GM19372 (cell line): Measurements from ENCODE around the gene EML3.
"Not testable (repeated sequence)": the region's sequence is repeated elsewhere in the genome, so short reads cannot be mapped to it uniquely, and the experiment has no call there.

Experiments used
- ATAC-seq: cut with Tn5 transposase; IDR thresholded peaks from one replicate; pipeline ENCODE4 v1.9.1; 2021; ENCODE audit warnings: mild to moderate bottlenecking, low read depth, moderate library complexity; ENCODE audit not compliant: unreplicated experiment

Gene EML3, protein sequence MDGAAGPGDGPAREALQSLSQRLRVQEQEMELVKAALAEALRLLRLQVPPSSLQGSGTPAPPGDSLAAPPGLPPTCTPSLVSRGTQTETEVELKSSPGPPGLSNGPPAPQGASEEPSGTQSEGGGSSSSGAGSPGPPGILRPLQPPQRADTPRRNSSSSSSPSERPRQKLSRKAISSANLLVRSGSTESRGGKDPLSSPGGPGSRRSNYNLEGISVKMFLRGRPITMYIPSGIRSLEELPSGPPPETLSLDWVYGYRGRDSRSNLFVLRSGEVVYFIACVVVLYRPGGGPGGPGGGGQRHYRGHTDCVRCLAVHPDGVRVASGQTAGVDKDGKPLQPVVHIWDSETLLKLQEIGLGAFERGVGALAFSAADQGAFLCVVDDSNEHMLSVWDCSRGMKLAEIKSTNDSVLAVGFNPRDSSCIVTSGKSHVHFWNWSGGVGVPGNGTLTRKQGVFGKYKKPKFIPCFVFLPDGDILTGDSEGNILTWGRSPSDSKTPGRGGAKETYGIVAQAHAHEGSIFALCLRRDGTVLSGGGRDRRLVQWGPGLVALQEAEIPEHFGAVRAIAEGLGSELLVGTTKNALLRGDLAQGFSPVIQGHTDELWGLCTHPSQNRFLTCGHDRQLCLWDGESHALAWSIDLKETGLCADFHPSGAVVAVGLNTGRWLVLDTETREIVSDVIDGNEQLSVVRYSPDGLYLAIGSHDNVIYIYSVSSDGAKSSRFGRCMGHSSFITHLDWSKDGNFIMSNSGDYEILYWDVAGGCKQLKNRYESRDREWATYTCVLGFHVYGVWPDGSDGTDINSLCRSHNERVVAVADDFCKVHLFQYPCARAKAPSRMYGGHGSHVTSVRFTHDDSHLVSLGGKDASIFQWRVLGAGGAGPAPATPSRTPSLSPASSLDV

DNA sequence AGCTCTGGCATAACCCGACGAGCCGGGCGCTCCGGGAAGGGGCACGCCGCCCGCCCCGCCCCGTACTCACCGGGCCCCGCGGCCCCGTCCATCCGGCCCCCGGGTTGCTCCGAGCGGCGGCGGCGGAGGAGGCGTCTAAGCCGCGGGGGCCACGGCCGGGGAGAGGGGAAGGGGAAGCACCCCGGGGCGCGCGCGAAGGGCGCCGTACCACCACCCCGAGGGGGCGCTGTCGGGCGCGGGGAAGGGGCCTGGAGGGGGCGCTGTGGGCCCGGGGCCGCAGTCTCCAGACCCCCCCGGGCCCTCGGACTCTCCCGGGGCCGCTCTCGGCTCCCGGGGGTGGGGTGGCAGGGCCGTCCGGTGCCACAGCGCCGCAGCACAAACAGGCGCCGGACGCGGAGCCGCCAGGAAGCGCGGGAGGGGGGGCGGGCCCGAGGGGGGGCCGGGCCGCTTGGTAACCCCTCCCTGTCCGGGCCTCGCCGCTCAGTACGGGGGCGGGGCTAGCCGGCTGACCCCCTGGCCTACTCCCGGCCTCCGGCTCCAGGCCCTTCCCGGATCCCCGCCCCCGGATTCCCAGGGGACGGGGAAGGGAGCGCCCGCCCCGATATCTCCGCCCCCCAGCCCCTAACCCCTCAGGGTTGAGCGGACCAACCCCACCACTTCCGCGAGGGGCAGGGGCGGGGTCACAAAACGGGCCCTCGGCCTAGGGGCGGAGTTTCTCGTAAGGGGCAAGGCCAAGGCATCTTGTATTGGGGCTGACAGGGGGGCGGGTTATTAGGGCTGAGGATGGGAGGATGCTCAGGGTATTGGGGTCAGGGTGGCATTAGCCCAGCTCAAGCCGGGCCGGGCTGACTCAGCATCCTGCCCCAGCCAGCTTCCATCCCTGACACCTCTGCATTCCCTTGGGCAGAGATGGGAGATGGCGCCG, at the start of gene EML3, which contains the start of gene ROM1:
TSS of gene EML3 (minus strand) at position 410 of the 925 bp plus-strand sequence. CDS start at position 92, 318 bp downstream.
TSS of gene ROM1 (plus strand) at position 892 of the 925 bp plus-strand sequence. CDS start at position 917, 25 bp downstream.
- ATAC-seq = peak; percentile 65

DNA sequence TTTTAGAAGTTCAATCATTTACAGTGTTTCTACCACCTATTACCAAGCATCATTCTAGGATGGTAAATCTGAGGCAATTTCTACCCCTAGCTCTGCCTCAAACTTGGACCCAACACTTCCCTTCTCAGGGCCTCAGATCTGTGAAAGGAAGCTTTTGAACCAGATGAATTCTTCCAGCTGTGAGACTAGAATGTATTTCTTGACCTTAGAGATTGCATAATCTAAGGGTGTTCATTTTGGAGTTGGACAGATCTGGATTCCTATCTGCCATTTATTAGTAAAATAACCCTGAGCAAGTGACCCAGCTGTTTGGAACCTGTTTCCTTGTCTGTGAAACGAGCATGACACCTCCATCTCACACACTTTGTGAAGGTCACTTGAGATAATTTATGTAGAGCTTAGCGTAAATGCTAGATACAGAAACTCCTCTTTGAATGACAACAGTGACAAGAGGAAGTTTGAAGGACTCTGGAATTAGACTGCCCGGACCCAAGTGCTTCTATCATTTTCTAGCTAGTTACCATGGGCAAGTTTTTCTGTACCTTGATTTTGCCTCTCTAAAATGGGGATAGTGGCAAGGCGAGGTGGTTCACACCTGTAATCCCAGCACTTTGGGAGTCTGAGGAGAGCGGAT, 44.3 kb upstream of the EML3 start:
- no peak for ATAC-seq

DNA sequence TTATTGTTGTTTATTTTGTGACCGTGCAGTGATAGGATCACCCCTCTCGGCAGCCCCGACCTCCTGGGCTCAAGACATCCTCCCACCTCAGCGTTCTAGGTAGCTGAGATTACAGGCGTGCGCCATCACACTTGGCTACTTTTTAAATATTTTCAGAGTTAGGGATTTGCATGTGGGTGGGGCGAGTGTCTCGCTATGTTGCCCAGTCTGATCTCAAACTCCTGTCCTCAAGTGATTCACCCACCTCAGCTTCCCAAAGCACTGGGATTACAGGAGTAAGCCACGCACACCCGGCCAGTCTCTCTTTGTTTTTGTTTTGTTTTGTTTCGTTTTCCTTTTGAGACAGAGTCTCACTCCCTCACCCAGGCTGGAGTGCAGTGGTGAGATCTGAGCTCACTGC, 41.7 kb upstream of the EML3 start:
- no peak for ATAC-seq

DNA sequence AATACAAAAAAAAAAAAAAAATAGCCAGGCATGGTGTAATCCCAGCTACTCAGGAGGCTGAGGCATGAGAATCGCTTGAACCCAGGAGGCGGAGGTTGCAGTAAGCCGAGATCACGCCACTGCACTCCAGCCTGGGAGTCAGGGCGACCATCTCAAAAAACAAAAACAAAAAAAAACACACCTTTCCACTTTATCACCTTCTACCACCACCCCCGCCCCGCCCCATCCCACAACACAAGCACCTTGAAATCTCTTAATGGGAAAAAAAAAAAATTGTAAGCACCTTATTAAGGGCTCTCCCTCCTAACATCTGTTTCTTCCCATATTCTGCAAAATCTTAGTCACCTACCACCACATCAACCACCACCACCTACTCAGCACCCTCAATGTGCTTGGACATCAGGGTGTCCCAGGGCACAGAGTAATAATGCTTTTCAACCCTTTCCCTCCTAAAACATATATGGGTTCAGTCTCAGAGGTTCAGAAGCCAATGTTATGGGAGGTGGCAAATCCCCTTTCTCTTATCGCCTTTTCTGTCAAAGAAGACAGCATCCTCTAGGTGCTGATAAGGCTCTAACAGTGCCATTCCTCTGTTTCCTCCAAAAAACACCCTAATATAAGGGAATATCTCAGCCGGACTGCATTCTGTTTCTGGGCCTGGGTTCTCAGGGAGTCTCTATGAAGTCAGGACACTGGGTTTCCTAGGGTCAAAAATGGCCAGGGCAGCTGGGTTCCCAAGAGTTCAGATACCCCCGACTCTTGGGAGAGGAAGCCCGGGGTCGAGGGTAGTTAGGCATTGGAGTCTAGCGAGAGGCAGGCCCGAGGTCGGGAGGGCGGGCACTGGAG, 39.8 kb upstream of the EML3 start:
- no peak for ATAC-seq

DNA sequence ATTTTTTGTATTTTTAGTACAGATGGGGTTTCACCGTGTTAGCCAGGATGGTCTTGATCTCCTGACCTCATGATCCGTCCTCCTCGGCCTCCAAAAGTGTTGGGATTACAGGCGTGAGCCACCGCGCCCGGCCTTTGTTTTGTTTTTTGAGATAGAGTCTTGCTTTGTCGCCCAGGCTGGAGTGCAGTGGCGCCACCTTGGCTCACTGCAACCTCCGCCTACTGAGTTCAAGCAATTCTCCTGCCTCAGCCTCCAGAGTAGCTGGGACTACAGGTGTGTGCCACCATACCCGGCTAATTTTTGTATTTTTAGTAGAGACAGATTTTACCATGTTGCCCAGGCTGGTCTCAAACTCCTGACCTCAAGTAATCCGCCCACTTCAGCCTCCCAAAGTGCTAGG, 37.7 kb upstream of the EML3 start:
- not testable (repeated sequence) for ATAC-seq

DNA sequence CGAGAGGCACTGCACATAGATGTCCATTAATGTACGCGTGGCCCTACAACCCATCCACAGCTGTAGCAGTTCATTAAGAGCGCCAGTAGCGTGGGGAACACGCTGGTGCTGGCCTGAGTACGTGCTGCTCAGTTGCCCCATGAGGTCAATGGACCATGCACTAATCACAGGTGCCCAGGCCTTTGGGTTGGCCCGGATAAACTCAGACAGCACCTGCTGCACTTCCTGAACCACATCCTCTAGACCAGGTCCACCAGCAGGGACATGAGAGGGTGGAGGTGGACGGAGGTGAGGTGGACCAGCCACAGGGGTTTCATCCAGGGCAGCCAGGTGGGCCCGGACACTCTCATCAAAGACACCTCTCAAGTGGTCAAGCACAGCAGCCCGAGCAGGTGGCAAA, 36.9 kb upstream of the EML3 start:
- no peak for ATAC-seq

DNA sequence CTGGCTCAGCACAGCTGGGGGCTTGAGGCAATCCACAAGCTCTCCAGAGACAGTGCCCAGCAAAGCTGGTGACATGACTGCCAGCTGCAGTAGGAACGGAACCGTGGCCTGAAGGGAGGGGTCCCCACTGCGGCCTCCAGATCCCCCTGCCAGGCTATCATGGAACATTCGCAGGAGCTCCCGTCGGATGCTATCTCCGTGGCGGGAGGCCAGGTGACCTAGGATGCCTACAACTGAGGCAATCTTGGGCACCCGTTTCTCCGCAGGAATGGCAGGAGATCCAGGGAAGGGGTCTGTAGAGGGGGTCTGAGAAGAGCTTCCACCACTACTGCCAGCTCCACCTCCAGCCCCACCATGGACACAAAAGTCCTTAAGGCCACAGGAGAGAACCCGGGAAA, 36.4 kb upstream of the EML3 start:
- no peak for ATAC-seq

DNA sequence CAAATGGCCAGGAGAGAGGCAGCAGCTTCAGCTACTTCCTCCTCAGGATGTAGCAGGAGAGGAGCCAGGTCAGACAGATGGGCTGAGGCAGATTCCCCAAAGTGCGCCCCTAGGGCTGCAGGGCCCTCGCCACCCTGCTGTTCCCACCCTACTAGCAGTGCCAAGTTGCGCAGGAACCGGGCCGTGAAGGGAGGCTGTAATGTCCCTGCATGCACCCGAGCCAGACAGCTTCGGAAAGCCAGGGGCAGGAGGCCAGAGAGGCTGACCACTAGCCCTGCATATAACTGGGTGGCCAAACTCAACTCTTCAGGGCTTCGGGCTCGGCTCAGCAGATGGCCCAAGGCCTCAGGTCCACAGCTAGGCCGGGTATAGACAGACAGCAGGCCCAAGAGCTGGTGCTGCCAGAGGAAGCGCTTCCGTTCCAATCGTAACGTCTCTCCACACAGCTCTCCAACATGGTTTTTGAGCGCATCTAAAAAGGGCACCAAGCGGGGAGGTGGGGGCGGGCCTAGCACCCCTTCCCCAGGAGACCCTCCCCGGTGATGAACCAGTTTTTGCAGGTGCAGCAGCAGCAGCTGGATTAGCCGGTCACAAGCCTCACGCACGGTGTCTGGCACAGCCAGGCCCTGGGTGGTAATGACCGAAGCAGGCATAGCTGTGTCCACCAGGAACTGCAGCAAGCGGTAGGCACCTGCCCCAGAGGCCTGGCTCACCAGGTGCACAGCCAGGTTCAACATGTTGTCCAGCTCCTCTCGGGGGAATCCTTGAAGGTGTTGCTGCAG, 35.8 kb upstream of the EML3 start:
- no peak for ATAC-seq

DNA sequence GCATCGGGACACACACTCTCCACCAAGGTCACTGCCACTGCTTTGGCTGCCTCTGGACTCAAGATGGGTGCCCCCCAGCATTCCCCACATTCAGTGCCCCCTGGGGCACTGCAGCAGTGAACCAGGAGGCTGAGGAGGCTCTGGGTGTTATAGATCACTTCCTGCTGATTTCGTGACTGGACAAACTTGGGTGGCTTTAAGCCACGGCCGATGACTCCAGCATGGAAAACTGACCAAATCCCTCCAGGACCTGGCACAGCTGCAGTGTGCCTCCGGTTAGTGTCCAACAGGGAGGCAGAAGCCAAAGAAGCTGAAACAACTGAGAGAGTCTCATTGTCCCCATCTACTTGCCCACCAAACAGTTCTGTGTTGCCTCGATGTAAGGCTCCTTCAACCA, 35.0 kb upstream of the EML3 start:
- no peak for ATAC-seq

DNA sequence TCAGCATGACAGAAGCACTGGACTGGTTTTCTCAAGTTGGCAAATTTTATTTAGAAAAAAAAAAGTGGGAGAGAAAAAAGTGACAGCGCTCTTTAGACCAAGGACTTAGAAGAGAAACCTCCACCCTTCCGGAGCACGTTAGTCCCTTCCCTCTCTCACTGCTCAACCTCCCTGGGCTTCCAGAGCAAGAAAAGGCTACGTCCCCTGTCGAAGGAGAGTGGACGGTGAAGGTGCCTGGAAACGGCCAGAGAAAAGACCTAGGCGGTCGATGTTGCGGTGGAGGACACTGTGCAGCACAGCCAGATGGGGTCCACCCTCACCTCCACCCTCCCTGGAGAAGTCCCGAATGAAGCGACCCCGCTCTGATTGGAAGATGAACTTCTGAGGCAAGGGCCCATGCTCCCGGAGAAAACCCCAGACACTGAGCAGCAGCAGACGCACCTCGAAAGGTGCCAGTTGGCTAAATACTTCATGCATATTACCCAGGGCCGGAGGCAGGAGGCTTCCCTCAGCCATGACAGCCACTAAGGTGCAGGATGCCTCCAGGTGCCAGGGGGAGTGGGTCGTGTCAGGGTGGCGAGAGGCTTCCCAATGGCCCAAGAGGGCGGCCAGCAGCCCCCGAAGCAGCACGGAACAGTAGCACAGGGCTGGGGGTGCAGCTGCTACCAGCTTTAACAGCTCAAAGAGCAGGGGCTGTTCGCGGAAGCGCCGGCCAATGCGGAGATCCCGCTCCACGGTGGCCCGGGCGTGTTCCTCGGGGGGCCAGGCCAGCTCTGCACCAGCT, 34.4 kb upstream of the EML3 start:
- no peak for ATAC-seq

DNA sequence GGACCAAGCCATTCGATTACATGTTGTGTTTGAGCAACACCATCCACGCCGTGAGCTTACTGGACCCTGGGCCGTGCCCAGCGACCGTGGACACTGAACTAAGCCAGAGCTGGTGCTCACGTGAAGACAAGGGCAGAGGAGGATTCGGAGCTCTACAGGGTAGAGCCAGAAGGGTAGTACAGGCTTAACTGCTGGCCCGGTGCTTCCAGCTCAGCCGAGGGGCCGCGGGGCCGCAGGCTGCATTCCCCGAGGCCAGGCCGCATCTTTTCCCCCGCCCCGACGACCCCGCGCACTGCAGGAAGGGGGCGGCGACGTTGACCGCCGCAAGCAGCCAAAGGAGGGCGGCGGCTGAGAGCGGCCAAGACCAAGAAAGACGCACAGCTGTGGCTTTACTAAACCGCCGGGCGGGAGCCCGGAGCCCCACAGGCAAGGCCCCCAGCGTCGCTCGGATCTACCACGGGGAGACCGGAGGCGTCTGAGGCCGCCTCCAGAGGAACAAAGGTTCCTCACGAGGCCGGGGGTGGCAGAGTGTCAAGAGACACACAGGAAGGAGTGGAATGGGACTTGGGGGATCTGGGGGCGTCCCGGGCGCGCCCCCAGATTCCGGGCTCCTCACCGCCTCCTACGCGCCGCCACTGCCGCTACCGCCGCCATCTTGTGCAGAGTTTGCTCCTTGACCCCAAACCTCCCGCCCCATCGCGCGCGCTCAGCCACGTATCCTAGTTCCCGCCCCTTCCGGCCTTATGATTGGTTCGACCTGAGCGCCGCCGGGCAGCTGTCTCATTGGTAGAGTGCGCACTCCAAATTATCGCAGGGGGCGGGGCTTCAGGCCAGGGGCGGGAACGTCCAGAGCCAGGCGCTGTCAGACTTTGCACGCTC, 33.6 kb upstream of the EML3 start, which contains the start of gene GANAB:
TSS of gene GANAB (minus strand) at position 668 of the 879 bp plus-strand sequence. CDS start at position 654, 14 bp downstream.
- ATAC-seq = peak; percentile 98

DNA sequence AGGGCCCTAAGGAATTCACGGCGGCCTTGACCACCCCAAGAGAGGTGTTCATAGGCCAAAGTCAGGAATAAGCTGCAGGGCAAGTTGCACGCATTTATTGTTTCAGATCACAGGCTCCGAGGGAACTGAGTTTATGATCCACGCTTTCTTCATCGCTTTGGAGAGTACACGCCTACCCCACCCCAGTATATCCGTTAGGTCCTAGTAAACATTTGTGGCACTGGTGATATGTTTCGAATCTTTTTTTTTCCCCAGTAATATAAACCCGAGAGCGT, 33.0 kb upstream of the EML3 start:
- ATAC-seq = no peak

DNA sequence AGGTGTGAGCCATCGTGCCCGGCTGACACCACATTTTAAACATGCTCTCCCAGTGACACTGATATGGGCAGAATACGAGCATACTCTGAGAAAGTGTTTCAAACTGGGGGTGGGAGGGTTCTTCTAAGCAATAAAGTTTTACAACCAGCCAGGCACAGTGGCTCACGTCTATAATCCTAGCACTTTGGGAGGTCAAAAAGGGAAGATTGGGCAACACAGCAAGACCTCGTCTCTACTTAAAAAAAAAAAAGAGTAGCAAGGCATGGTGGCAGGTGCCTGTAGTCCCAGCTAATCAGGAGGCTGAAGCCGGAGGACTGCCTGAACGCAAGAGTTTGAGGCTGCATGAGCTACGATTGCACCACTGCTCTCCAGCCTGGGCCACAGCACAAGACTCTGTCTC, 31.6 kb upstream of the EML3 start:
- ATAC-seq = no peak

DNA sequence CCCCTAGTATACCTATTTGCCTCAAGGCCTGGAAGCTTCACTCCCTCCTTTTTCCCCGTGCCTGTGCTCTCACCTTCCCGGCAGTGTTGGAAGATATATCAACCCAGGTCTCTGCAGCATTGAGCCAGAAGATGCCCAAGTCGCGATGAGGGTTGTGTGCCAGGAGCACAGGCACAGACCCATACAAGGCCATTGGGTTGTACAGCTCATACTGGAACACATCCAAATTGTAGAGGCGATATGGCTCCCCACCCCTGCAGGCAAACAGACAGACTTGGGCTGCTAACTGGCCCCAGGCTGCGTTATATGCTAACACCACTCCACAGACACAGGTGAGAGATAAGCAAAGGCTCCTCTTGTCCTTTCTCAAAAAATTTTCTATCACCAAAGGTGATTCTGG, 19.9 kb upstream of the EML3 start:
- no peak for ATAC-seq

DNA sequence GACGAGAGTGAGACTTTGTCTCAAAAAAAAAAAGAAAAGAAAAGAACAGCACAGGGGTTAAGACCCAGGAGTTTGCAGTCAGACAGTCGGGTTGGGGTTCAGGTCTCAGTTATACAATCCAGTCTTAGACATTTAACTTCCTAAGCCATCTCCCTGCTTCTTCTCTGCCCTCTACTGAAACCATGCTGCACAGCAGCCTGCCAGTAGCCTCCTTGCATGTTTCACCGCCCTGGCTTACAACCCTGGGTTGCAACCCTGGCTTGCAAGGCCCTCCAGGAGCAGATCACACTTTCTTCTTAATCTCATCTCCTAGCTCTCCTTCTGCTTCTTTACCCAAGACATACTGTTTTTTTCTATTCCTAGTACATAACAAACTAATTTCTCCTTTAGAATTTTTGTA, 15.1 kb upstream of the EML3 start:
- no peak for ATAC-seq

DNA sequence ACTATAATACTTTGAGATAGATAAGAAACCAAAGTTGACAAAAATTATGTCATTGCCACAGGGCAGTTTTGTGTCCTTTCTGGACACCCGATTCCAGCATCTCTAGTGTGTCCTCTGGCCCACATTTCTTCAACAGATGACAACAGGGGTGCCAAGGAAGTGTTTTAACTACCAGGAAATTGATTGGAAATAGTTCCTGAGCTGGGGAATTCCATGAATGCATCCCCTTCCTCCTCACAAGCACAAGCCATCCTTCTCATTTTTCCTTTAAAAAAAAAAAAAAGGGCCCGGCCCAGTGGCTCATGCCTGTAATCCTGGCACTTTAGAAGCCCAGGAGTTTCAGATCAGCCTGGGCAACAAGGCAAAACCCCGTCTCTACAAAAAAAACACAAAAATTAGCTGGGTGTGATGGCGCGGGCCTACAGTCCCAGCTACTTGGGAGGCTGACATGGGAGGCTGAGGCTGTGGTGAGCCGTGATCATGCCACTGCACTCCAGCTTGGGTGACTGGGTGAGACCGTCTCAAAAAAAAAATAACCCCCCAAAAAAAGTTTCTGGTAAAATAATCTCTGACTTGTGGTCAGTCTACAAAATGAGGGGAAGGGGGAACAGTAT, 10.0 kb upstream of the EML3 start:
- no peak for ATAC-seq
